Right renal cortex interstitium (tissue), 3 donors: Measurements from ENCODE around the gene DCAF17. TPM values are rescaled to one million over a fixed set of nuclear protein-coding genes. Genes with fewer than 3 reads are reported as not detected.
A peak's percentile ranks its signal among the peaks of the same experiment; 100 is the strongest.
"Not testable (repeated sequence)": the region's sequence is repeated elsewhere in the genome, so short reads cannot be mapped to it uniquely, and the experiment has no call there.

Experiments used
- DNase-seq, 3 donors: peaks; one replicate each; pipeline ENCODE4 v3.0.0-alpha.2; 2013; ENCODE audit warnings: low read depth in 3 of 3, low spot score in 2 of 3
- polyA plus RNA-seq, 3 donors: library from polyadenylated mRNA; unstranded; fragments of 120-200 nt; gene quantifications; one replicate each; pipeline ENCODE4 v1.2.1, GENCODE V29; 2013; ENCODE audit not compliant: insufficient read length in 3 of 3

Gene DCAF17
- polyA plus RNA-seq, 3 donors, result 22.7 to 24.0 (median 23.1) TPM

GRCh38 chr2:171509945-171510731, 76.1 kb downstream of the DCAF17 start:
- no peak for DNase-seq

- DNase-seq, result no peak
These were observed 78.0 kb downstream of the DCAF17 start for GRCh38 chr2:171512014-171512413.

GRCh38 chr2:171512683-171513195, 78.7 kb downstream of the DCAF17 start:
- DNase-seq, result no peak

GRCh38 chr2:171513719-171514160, 79.7 kb downstream of the DCAF17 start:
- no peak for DNase-seq

- DNase-seq, result no peak
These were observed 81.0 kb downstream of the DCAF17 start for GRCh38 chr2:171514908-171515582.

- DNase-seq, result no peak
These were observed 81.8 kb downstream of the DCAF17 start for GRCh38 chr2:171515672-171516298.

GRCh38 chr2:171516793-171517192, 82.8 kb downstream of the DCAF17 start:
- DNase-seq, result no peak

- no peak for DNase-seq
These were observed 86.4 kb downstream of the DCAF17 start for GRCh38 chr2:171520471-171520870.

- peak in 2 of 3 donors; percentile 9 to 31 for DNase-seq
These were observed 87.5 kb downstream of the DCAF17 start for GRCh38 chr2:171521361-171522051.

GRCh38 chr2:171522052-171522787, 88.2 kb downstream of the DCAF17 start, which contains the start of gene CYBRD1:
Gene CYBRD1 (plus strand): TSS chr2:171522474. CDS start chr2:171522546, 72 bp downstream.
- peak; percentile 29 to 37 (median 33) for DNase-seq

- peak in 1 of 3 donors; percentile 16 for DNase-seq
These were observed 88.7 kb downstream of the DCAF17 start for GRCh38 chr2:171522788-171523087.

- DNase-seq, result peak; percentile 39 to 54 (median 52)
These were observed 89.3 kb downstream of the DCAF17 start for GRCh38 chr2:171523088-171524017.

- DNase-seq, result no peak
These were observed 90.0 kb downstream of the DCAF17 start for GRCh38 chr2:171524018-171524401.

GRCh38 chr2:171529914-171530313, 95.9 kb downstream of the DCAF17 start:
- no peak for DNase-seq

- no peak for DNase-seq
These were observed 96.4 kb downstream of the DCAF17 start for GRCh38 chr2:171530378-171530777.

- DNase-seq, result not testable (repeated sequence)
These were observed 96.8 kb downstream of the DCAF17 start for GRCh38 chr2:171530859-171531258.

- no peak for DNase-seq
These were observed 97.3 kb downstream of the DCAF17 start for GRCh38 chr2:171531291-171531690.

- no peak for DNase-seq
These were observed 97.9 kb downstream of the DCAF17 start for GRCh38 chr2:171531836-171532450.

- no peak for DNase-seq
These were observed 99.3 kb downstream of the DCAF17 start for GRCh38 chr2:171533331-171533730.
